Measurements from ENCODE around the gene FIBCD1. TPM values are rescaled to one million over a fixed set of nuclear protein-coding genes. Genes with fewer than 3 reads are reported as not detected.

FIBCD1 gene
- total and polyA plus RNA-seq, 9 of the 15 experiments (the other 6 are each of a cell fraction or from before 2014, with no cell fraction given), result 0.53 to 1.2 (median 0.95) TPM; not detected in 4

DNA sequence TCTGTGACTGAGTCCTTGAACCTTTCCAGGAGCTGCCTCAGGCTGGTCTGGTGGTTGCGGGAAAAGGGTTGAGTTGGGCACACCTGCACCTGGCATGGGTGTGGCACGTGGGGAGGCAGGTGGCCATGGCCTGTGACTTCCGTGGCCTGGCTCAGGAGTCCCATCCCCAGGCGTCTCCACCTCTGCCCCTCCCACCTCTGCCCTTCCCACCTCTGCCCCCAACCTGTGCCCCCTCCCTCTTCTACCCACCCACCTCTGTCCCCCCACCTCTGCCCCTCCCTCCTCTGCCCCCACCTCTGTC lies 40.5 kb downstream of the FIBCD1 start:
- TF ChIP-seq, protein P1, sequence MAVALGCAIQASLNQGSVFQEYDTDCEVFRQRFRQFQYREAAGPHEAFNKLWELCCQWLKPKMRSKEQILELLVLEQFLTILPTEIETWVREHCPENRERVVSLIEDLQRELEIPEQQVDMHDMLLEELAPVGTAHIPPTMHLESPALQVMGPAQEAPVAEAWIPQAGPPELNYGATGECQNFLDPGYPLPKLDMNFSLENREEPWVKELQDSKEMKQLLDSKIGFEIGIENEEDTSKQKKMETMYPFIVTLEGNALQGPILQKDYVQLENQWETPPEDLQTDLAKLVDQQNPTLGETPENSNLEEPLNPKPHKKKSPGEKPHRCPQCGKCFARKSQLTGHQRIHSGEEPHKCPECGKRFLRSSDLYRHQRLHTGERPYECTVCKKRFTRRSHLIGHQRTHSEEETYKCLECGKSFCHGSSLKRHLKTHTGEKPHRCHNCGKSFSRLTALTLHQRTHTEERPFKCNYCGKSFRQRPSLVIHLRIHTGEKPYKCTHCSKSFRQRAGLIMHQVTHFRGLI (CRISPR knock-in tag; IDR thresholded peaks at IDR 0.05), result no peak
- TF ChIP-seq, protein P2, sequence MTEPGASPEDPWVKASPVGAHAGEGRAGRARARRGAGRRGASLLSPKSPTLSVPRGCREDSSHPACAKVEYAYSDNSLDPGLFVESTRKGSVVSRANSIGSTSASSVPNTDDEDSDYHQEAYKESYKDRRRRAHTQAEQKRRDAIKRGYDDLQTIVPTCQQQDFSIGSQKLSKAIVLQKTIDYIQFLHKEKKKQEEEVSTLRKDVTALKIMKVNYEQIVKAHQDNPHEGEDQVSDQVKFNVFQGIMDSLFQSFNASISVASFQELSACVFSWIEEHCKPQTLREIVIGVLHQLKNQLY (CRISPR knock-in tag; conservative IDR thresholded peaks at IDR 0.05), result 0 out of 4 replicates have a peak, but pooled peaks of 1 of the 2 experiments have one; percentile 12
- TF ChIP-seq TBP (optimal IDR thresholded peaks at IDR 0.05; ENCODE audit: low read depth, low read length) (no peak), NFYB (IDR thresholded peaks at IDR 0.05; ENCODE audit: extremely low read depth, insufficient read length) (no peak)
- TF ChIP-seq, protein P3, sequence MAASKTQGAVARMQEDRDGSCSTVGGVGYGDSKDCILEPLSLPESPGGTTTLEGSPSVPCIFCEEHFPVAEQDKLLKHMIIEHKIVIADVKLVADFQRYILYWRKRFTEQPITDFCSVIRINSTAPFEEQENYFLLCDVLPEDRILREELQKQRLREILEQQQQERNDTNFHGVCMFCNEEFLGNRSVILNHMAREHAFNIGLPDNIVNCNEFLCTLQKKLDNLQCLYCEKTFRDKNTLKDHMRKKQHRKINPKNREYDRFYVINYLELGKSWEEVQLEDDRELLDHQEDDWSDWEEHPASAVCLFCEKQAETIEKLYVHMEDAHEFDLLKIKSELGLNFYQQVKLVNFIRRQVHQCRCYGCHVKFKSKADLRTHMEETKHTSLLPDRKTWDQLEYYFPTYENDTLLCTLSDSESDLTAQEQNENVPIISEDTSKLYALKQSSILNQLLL (CRISPR knock-in tag; IDR thresholded peaks at IDR 0.05; ENCODE audit: borderline replicate concordance), result no peak
- no TSS peak for BruUV-seq (replicated peaks)

More for the DNA sequence above, 40.5 kb downstream of the FIBCD1 start:
- H3K9me3 ChIP-seq (replicated peaks; ENCODE audit: control insufficient read depth, insufficient read depth, low read depth, low read length), result no peaks in the 10 kb centered on the region
- H3K4me1 ChIP-seq (replicated peaks in 1 of 2; ENCODE audit: control insufficient read depth in 2 of 2, insufficient read depth in 2 of 2, low read length in 2 of 2), result peaks cover 6 to 84% of the 10 kb centered on the region in 2 experiments; a peak in 4 of 5 replicates
- WGBS (ENCODE audit: insufficient coverage, low coverage, missing lambda C conversion rate), result 6% methylated on average over 4 of the region's 4 CpGs
- ATAC-seq (no peak), FAIRE-seq (no peak), DNase-seq (ENCODE audit: extremely low read depth in 1 of 4, low spot score in 3 of 4) (peak in 2 of 4 experiments; percentile 60 to 61)
- peaks cover 94% of the 10 kb centered on the region for H4K20me1 ChIP-seq (replicated peaks; ENCODE audit: control insufficient read depth, insufficient read depth, low read length)
- ChIA-PET POLR2A (interaction anchor here (0.6 to 21.3 kb wide), 7 partner anchors 5 to 318 kb away, joined by 3 to 334 read pairs (median 5); partner anchors contain the start of gene QRFP), CTCF (ENCODE audit: low intra/inter-chr PET ratio) (no interaction called here)
- in situ Hi-C loops (cut with MboI) (no loop called here), intact Hi-C loops (cut with micrococcal nuclease) (no loop called here)
- H3K9me1 ChIP-seq (ENCODE audit: control insufficient read depth, insufficient read depth, low read length), result peaks cover 17% of the 10 kb centered on the region
- H2AFZ ChIP-seq (ENCODE audit: low read depth, low read length), result no peak overlapping the region
- H3K4me2 ChIP-seq (ENCODE audit: insufficient read depth, low read length), result no peak overlapping the region
- no peaks in the 10 kb centered on the region for H3K36me3 ChIP-seq (ENCODE audit: control insufficient read depth, insufficient read depth, low read length)
- peaks cover 64 to 78% of the 10 kb centered on the region in 2 experiments for H3K27me3 ChIP-seq (ENCODE audit: control insufficient read depth in 2 of 2, insufficient read depth in 2 of 2, low read length in 2 of 2)
- H3K9ac ChIP-seq (ENCODE audit: insufficient read depth in 1 of 2, low read depth in 2 of 2, low read length in 2 of 2), result no peak overlapping the region; a peak in 1 of 4 replicates
- no peak overlapping the region for H3K4me3 ChIP-seq
- no peak overlapping the region for H3K27ac ChIP-seq (ENCODE audit: extremely low read depth, low read depth, low read length)
- no peaks in the 10 kb centered on the region for H3K79me2 ChIP-seq (ENCODE audit: control insufficient read depth, insufficient read depth, low read length)

Data from K562 (cell line).